NCI-H1092 (cell line): ENCODE results near the gene CFAP20.

Experiments used
- DNase-seq: peaks from one replicate; lab custom pipeline; 2025; lab: John Stamatoyannopoulos, UW

CFAP20 gene

DNA sequence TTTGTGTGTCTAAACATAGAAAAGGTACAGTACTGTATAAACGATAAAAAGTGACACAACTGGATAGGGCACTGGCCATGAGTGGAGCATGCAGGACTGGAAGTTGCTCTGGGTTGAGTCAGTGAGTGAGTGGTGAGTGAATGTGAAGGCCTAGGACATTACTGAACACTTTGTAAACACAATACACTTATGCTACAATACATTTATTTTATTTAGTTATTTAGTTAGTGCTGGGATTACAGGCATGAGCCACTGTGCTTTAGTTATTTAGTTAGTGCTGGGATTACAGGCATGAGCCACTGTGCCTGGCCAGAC, 4.6 kb downstream of the CFAP20 start:
- DNase-seq, result no peak

DNA sequence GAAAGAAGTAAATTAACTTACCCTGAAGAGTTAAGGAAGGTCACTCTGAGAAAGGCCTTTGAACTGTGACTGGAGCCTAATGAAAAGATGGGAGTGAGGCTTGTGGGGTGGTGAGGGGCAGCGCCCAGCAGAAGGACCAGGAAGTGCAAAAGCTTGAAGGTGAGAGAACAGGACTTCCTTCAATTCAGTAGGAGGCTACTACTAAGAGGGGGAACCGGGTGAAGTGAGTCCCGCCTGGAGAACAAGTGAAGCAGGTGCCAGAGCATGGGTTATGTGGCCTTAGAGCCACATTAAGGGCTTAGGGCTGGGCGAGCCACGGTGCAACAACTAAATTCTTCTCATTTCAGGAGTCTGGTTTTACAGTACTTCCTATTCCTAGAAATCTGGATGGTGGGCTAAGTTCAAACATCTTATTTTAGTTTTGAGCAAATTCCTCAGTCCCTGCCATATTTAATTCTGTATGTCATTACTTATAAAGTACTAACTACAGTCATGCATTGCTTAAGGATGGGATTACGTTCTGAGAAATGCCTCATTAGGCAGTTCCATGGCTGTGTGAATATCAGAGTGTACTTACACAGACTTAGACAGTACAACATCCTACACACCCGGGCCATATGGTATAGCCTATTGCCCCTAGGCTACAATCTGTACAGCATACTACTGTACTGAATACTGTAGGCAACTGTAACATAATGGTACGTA, 5.1 kb downstream of the CFAP20 start:
- DNase-seq, result no peak

DNA sequence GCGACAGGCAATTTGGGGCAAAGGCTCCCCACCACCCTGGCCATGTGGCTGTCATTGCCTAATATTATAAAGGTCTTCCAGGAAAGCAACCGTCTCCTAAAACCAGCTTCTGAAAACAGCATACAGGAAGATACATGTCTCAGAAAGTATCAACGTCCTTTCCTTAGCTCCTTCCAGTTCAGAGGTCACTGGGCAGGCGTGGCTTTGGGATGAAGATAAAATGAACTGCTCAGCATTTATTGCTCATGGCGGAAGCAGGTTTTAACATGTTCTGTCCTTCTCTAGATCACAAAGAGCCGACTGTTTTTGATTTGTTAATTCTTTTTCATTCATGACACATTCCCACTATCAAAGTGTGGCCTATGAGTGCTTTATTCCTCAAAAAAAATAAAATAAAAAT, 8.0 kb downstream of the CFAP20 start:
- DNase-seq, result no peak

DNA sequence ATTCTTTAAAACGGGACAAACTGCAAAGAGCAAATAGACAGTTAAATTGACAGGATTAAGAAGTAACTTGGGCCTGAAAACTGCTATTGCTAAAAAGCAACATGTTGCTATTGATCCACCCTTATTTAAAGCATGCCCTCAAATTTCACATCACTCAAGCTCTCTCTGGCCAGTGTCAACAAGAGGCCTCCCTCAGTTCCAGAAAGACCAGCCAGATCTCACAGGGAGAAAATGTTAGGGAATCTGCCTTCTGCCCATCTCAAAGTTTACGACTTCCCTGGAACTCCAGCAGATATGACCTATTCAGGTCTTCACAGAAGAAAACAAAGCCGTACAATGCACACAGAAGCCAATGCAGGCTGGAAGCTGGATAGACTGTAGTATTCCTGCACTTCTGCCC, 8.9 kb downstream of the CFAP20 start:
- DNase-seq, result no peak

DNA sequence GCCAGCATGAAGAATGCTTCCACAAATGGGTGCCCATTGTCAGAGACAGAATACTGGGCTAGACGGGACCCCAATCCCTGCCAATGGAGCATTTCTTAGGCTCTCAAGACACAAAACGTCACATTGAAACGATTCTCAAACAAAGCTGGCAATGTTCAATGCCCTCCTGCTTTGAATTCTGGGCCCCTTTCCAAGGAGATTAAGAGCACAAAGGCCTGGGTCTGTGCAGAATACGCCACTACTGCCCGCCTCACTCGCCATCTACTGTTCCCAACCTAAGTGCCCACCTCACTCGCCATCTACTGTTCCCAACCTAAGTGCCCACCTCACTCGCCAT, 9.7 kb downstream of the CFAP20 start:
- DNase-seq, result peak; percentile 72

DNA sequence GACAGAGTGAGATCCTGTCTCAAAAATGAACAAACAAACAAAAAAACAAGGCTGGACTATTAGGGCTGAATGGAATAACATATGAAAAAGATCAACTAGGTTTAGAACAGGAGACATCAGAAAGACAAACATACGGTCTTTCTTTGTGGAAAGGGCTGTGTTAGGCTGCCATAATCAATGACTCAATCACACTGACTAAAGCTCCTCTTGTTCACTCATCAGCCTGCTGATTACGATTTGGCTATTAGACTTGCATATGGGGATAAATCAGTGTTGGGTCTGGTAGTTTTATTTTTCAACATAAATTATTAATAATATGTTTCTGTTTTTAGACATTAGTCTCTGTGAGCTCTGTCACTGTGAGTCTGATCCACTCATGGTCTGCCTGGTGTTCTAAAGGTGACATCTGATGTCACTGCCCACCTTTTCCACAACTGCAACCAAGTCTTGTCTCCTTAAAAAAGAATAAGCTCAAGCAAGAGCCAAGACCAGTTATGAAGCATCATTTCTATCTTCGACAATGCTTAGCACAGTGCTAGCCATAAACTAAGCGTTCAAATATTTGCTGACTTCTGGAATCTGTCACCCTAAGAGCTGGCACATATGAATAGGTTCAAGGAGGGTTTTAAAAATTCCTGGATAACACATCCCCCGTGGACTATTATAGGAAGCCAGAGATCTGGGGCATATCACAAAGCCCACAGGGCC, 10.2 kb downstream of the CFAP20 start:
- DNase-seq, result no peak

DNA sequence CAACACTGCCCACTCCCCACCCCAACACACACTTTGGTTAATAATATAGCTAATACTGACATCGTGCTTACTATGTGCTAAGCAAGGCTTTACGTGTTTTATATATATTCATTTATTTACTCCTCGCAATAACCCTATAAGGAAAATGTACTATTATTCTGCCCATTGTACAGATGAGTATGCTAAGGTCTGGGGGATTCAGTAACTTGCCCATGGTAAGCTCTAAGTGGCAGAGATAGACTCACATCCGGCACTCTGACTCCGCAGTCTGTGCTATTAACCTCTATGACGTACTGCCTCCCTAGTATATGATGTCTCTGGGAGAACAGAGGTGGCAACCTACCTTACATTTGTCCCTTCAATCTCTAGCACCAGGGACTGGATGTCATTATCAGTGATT, 12.7 kb downstream of the CFAP20 start:
- DNase-seq, result no peak

DNA sequence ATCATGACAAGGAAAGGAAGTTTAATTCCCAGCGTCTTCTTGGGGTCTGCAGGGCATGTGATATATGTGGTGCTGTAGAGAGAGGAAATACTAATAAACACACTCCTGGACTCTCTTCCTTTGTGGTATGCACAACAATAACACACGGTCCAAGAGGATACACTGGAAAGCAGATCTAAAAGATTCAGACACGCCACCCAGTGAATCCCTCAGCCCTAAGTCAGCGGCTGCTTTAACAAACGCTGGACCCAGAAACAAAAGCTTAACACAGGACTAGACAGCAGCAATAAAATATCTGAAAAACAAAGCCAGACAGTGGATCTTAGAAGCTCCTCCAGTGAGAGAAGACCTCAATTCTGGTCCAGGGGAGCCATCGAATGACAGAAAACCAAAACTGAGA, 13.1 kb downstream of the CFAP20 start:
- DNase-seq, result no peak

DNA sequence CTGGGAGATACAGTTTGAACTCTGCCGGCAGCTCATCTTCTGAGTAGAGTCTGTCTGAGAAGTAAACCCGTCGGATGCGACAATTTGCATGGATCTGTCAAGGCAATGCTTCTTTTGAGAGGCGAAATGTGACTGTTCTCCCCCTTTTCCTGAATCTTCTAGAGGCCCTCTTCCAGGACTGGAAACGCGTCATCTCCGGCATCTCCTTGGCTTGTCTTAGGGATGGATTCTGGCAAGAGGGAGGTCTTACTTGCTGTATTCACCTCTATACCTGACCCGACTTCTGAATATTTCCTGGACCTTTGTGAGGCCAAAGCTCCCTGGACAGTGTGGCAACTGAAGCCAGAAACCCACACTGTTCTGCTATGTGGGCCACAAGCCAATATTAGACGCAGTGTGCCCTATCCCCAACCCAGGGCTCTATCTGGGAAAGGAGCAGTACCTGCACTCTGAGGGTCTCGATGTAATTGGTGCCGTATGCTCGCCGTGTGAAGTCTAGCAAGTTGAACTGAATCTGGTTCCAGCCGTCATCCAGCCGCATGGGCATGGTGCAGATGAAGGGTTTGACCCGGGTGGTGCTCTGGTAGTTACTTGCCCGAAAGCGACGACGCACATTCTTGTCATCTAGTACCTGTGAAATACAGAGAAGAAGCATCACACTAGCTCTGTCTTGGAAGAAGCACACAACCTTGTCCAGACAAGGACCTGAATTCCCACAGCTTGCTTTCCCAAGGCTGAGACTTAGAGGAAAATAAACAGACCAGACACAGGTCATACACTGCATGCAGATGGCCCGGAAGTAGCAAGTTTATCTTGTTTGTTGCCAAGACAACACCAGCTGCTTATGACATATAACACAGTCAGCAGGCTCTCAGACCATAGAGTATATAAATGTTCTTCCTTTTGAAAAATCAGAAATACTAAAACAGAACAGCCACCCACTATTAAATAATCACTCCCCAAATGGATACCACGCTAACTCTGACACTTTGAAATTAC, 14.1 kb downstream of the CFAP20 start:
- DNase-seq, result no peak

DNA sequence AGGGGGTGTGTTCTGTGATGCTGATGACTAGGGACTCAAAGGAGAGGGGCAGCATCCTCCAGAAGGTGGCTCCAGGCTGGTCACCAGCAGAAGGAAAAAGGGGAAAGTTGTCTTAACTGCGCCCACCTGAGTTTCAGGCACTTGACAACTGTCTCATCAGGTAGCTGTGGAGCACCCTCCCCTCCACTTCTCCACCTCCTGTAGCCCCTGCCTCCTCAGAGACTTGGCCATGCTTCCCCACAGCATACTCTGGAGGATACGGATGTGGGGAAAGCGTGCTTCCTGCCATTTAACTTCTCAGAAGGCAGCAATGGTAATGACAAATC, 17.9 kb downstream of the CFAP20 start:
- DNase-seq, result no peak

DNA sequence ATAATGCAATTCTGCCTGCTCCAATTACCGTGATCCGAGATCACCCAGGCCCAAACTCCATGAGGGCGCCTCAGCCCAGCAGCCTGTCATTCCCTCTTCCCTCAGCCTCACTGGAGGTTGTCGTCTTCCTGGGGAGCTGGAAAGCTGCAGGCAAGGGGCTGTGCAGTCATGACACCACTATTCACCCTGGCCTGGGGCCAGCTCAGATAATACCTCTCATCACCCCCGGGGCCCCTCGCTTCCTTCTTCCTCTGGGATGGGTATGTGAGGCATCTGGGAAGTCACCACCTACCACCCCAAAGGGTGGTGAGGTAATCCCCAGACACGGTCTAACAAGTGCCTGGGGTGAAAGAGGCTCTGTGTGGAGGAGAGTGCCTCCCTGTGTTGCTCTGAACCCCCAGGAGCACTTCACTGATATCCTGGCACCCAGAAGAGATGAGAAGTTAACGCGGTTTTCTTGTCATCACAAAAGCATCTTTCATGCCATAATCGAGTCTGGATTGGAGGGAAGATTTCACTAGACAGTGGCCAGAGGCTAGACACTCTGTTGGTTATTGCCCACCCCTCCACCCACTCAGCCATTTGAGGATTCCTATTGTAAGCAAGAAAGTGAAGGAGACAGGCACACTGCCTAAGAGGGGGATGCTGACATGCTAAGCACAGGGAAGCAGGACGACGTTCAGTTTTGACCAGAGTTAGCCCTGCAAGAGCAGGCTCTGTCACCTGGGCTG, 18.4 kb downstream of the CFAP20 start:
- no peak for DNase-seq

DNA sequence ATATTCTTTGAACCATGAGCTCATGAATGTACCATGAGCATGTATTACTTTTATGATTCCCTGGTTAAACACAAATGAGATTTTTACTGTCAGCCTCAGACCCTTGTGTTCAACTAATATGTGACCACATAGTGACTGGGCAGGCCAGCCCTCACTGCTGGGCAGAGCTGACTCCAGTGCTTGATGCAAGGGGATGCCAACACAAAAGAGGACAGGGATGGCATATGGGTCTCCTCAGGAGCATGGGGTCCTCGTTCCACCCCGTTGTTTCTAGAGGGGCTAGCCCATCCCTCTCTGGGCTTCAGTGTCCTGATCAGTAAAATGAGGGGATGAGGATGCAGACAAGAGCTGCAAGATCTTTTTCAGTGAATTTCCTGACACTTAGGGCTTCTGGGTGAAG, 19.3 kb downstream of the CFAP20 start:
- no peak for DNase-seq

DNA sequence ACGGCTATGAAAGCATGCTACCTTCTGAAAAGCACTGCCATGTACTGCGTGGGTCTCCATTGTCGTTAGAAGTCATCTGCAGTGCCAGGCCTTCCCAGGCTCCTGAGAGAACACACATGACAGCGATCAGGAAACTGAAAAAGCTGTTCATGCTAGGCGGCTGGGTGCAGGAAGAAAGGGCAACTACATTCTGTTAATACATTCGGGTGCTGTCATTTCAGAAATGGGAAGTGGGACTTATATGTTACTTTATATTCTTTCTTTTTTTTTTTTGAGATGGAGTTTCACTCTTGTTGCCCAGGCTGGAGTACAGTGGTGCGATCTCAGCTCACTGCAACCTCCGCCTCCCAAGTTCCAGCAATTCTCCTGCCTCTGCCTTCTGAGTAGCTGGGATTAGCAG, 19.9 kb downstream of the CFAP20 start:
- DNase-seq, result no peak

DNA sequence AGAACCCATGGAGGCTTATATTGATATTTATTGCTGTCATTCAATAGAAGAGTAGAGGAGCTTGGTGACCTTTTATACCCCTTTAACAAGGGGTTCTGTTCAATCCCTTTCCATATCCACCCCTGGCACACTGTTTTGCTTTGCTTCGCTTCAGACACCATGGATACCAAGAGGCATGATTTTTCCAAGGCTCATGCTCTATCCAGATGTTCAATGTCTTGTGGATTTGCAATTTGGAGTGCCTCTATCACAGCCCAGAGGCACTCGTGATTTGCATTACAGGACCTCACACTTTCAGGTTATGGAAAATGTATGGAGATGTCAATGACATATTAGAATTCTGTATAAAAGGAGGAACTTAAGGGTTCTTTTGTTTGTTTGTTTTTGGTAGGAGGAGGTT, 21.5 kb downstream of the CFAP20 start:
- no peak for DNase-seq

DNA sequence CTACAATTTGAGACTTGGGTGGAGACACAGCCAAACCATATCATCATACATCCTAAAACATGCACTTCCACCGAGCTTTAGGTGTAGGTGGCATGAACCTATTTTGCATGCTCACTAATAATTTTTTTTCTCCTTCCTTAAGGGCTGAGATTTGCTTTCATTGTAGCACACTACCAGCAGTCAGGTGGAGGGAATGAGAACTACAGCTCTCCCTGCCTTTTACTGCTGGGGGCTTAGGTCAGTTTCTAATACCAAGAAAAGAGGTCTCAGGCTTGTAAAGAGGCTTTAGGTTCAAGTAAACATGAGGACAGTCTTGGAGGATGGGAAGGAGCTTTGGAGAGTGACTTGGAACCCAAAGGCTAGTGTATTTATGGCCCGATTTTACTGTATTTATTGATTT, 22.0 kb downstream of the CFAP20 start:
- no peak for DNase-seq

DNA sequence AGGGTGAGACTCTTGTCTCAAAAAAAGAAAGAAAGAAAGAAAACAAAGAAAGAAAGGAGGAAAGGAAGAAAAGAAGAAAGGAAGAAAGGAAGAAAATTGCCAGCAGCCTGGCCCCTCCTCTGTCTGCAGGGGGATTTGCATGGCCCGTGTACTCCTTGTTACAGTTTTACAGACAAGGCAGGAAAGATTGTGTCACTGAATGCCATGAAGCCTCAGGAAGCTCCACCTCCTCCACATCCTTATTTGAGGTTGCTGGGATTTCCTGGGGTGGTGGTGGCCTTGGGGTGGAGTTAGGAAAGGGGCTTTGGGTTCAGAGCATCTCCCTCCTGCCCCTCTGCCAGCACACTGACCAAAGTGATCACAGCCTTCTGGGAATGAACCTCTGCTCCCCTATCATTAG, 23.6 kb downstream of the CFAP20 start:
- DNase-seq, result no peak

DNA sequence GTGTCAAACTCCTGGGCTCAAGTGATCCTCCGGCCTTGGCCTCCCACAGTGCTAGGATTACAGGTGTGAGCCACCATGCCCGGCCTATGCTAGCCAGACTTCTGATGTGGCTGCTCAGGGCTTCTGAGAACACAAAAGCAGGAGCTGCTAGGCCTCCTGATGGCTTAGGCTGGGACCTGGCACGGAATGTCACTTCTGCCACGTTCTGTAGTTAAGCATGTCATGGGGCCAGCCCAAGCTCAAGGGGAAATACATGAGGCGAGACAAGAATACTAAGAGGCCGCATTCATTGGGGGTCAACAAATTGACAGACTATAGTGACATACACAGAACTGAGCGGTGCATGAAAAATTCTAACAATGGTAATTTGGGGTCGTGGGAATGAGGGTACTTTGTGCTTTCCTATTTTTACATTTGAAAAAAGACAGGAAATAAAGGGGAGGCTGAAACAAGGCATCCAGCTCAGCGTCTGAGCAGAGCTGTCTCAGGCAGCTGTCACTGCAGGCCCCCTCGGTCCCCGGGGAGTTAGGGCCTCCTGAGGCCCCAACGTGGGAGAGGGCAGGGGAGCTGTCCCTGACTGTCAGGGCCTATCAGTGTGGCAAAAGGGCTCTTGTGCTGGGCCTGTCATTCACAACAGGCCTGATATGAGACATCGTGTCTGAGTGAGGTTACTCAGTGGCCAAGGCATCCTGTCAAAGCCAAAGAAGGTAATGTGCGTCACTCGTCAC, 26.4 kb downstream of the CFAP20 start:
- no peak for DNase-seq

DNA sequence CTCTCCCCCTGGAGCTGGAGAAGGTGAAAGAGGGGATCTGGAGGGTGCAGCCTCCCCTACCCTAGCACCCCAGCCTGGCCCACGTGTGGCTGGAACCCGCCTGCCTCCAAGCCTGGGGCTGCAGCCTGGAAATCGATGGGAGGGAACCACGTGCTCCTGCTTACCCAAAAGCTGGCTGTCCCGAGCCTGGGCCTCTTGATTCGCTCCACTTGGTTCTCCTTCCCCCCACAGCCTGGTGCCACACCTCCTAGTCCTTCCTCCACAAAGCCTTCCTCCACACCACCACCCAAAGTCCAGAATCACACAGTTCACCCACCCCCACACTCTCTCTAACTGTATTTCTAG, 29.3 kb downstream of the CFAP20 start:
- no peak for DNase-seq

DNA sequence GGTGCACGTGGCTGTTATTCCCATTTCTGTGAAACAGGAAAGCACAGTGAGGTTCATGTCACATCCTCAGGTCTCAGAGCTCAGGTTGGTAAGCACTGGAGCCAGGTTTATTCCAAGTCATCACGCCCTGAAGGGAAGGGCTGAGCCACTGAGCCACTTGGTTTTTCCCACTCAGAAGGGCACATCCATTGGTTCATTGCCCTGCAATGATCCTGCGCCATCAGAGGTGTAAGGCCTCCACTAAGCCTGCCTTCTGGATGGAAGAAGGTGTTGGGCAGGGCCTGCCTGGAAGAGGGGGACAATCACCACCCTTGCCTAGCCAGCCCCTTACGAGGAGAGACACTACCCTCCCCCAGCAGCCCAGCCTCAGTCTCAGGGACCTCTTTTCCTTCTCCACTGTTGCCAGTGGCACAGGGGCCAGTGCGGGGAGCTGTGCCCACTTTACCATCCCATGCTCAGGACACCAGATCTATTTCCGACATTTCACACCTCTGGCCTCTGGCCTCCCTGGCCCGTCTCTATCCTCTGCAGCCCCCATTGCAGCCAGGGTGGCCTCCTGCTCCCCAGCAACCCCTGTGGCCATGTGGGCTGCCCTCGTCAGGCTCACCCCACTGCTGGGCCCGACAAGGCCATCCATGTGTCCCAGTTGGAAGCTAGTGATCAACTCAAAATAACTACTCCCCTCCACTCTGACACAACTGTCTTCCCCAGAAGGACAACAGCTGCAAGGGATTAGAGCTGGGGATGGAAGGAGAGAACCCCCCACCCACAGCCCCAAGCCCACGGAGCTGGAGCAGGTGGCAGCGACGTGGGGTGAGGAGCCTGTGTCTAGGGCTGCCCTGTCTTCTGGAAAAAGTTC, 29.9 kb downstream of the CFAP20 start:
- no peak for DNase-seq

DNA sequence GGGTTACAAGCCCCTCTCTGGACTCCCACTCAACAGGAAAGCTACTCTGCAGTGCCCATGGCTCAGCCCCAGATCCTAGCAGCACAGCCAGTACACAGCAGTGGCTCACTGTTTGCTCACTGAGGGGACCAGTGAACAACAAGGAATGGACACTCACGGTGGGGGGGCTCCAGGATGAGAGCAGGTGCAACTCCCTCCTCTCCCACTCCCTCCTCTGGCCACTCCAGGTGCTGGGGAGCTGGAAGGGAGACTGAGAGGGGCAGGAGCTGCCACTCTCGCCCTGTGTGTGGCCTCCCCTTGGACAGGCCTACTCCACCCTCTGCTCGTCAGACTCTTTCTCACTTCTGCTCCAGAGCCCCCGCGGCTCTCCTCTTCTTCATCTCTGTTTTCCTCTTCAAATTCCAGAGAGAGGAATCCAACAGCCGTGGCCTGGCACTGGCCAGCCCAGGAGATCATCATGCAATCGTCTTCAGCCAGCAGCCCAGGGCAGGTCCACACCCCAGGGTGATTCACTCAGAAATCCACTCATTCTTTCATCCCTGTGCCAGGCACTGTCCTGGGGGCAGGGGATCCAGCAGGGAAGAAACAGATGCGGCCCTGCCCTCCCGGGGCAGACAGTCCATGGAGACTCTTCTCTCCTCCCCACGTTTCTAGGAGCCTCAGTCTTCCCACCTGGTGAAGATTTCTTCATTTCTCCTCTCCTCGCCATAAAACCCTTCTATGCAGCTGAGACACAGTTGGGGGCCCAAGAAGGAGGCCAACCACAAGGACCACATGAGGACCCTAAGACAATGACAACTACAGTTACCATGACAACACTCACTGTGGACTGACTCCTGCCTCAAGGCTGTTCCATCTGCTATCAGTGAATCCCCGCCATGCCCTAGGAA, 30.7 kb downstream of the CFAP20 start:
- DNase-seq, result no peak
